ENCODE measurements around the gene RNASEH2B.

Gene RNASEH2B

GRCh38 chr13:50921706-50922105 lies 12.1 kb downstream of the RNASEH2B start:
- TF ChIP-seq CTCF (IDR thresholded peaks at IDR 0.05) (no peak), ZFX (IDR thresholded peaks at IDR 0.05; ENCODE audit: borderline replicate concordance) (no peak)

GRCh38 chr13:50923272-50923671 lies 13.7 kb downstream of the RNASEH2B start:
- TF ChIP-seq CTCF (IDR thresholded peaks at IDR 0.05) (no peak), ZFX (IDR thresholded peaks at IDR 0.05; ENCODE audit: borderline replicate concordance) (no peak)
- H3K27ac ChIP-seq: no peak overlapping the region

More at GRCh38 chr13:50921706-50922105, 12.1 kb downstream of the RNASEH2B start:
- no peak overlapping the region for H3K27ac ChIP-seq

GRCh38 chr13:50924025-50924424 lies 14.4 kb downstream of the RNASEH2B start:
- H3K27ac ChIP-seq: no peak overlapping the region
- no peak for TF ChIP-seq ZFX (IDR thresholded peaks at IDR 0.05; ENCODE audit: borderline replicate concordance)
- no peak for TF ChIP-seq CTCF (IDR thresholded peaks at IDR 0.05)

GRCh38 chr13:50927701-50928100 lies 18.1 kb downstream of the RNASEH2B start:
- no peak for TF ChIP-seq CTCF (IDR thresholded peaks at IDR 0.05)
- no peak for TF ChIP-seq ZFX (IDR thresholded peaks at IDR 0.05; ENCODE audit: borderline replicate concordance)
- no peak overlapping the region for H3K27ac ChIP-seq

GRCh38 chr13:50928102-50928501 lies 18.5 kb downstream of the RNASEH2B start:
- TF ChIP-seq ZFX (IDR thresholded peaks at IDR 0.05; ENCODE audit: borderline replicate concordance) (no peak), CTCF (IDR thresholded peaks at IDR 0.05) (no peak)
- H3K27ac ChIP-seq: no peak overlapping the region

- TF ChIP-seq CTCF (IDR thresholded peaks at IDR 0.05): no peak
- no peak for TF ChIP-seq ZFX (IDR thresholded peaks at IDR 0.05; ENCODE audit: borderline replicate concordance)
- H3K27ac ChIP-seq: no peak overlapping the region
Observed at GRCh38 chr13:50928659-50929462, 19.3 kb downstream of the RNASEH2B start.

- TF ChIP-seq ZFX (IDR thresholded peaks at IDR 0.05; ENCODE audit: borderline replicate concordance) (no peak), CTCF (IDR thresholded peaks at IDR 0.05) (no peak)
- no peak overlapping the region for H3K27ac ChIP-seq
Observed at GRCh38 chr13:50932091-50932490, 22.5 kb downstream of the RNASEH2B start.
